Measurements from ENCODE around the gene WASF1.
"Not testable (repeated sequence)": the region's sequence is repeated elsewhere in the genome, so short reads cannot be mapped to it uniquely, and the experiment has no call there.

WASF1 gene

GRCh38 chr6:110083875-110084585 lies 95.4 kb downstream of the WASF1 start:
- DNase-seq: no peak

GRCh38 chr6:110075406-110075805 lies 104.1 kb downstream of the WASF1 start:
- no peak for DNase-seq

DNA sequence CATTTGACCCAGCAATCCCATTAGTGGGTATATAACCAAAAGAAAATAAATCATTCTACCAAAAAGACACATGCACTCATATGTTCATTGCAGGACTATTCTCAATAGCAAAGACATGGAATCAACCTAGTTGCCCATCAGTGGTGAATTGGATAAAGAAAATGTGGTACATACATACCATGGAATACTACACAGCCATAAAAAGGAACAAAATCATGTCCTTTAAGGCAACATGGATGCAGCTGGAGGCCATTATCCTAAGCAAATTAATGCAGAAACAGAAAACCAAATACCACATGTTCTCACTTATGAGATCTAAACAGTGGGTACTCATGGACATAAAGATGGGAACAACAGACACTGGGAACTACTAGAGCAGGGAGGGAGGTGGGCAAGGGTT lies 106.0 kb downstream of the WASF1 start:
- not testable (repeated sequence) for DNase-seq

- DNase-seq: no peak
Measured at GRCh38 chr6:110068592-110068967, 110.9 kb downstream of the WASF1 start.

GRCh38 chr6:110067837-110068591 lies 111.5 kb downstream of the WASF1 start:
- no peak for DNase-seq

DNA sequence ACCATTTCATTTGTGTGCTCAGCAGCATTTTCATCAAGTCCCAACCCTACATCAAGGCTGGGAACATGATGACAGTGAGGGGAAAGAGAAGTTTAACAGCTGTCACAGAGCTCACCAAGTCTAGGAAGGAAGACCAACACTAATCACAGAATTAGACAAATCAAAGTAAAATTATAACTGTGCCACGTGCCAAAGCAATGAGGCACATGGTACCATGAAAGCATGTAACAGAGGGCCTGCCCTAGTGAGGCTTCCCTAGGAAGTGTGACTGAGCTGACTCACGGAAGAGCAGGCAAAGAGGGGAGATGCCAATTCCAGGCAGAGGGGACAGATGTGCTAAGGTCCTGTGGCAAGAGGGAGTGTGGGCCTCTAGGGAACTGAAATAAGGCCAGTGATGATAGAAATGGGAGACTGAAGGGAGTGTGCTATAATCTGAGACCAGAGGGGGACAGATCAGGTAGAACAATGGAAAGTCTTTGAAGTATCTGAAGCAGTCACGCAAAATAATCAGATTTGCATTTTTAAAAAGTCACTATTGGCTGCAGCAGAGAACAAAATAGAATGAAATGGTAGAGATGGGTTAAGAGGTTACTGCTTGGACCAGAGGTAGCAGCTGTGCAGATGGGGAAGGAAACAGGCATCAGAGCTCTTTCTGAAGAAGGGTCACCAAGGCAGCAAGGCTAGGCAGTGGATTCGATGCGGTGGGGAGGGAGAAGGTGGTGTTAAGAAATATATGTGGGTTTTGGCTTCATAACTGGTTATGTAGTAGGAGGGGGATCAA lies 114.5 kb downstream of the WASF1 start:
- DNase-seq: no peak

DNA sequence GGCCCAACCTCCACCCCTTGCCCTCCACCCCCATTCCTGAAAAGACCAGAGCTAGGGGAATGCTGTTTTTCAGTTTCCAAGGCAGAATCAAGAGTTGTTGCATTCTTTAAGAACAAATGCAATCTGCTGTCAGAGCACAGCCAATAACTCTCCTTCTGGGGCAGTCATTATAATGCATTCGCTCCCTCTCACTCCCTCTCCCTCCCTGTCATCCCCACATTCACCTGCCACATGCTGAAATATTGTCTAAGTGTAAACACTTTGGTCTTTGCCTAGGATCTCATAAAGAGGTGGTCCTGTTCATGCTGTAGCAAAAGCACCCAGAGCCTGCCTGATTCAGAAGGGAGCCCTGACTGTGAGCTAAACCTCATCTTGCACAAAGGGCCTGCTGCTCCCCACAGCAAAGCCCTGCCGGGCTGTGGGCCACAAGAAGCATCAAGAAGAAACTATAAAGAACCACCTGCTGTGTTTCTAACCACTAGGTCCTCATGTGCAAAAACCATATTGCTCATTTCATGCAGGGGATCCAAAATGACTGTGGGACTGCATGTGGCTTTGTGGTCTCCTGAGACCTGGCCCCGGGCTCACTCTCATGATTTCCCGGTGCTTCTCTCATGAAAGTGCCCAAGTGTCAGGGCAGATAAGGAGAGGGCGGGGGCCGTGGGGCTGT lies 115.7 kb downstream of the WASF1 start:
- DNase-seq: no peak

DNA sequence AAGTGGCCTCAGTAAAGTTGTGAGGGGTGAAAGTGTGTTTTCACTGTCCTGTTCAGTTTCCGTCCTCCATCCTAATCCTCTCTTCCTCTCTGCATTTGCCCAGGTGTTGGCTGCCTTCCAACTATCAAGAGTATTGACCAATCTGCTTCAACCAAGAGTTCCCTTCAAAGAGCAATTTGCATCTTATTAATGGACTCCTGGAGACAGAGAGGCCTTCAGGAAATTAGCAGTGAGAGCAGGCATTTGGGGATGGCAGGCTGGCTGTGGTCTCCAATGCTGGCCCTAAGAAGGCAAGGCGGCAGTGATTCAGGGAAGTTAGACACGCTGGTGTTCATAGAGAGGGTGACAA lies 124.1 kb downstream of the WASF1 start:
- no peak for DNase-seq

- DNase-seq: no peak
Measured at GRCh38 chr6:110054664-110055386, 124.6 kb downstream of the WASF1 start.

- no peak for DNase-seq
Measured at GRCh38 chr6:110053395-110054240, 125.9 kb downstream of the WASF1 start.

GRCh38 chr6:110050440-110050813 lies 129.0 kb downstream of the WASF1 start:
- no peak for DNase-seq
